MM.1S (cell line): Measurements from ENCODE around the gene RASAL2.

Source experiments
- DNase-seq: peaks from one replicate; pipeline ENCODE4 v3.0.0-alpha.2; 2015
- H2AFZ ChIP-seq: fragments of 300-600 bp; sonication (generic); 2 replicates; pipeline ENCODE4 v1.6.0; 2016; ENCODE audit warnings: antibody characterized with exemption, low read length
- H3F3A ChIP-seq: fragments of 300-600 bp; sonication (generic); 2 replicates; pipeline ENCODE4 v1.6.1; 2016; ENCODE audit warnings: mild to moderate bottlenecking, antibody characterized with exemption, low read length, moderate library complexity, mixed read lengths; ENCODE audit not compliant: insufficient read depth
- H3K27ac ChIP-seq: fragments of 300-600 bp; sonication (generic); 2 replicates; pipeline ENCODE4 v1.5.1; 2016; ENCODE audit warnings: mild to moderate bottlenecking, low read length
- H3K27me3 ChIP-seq: fragments of 300-600 bp; sonication (generic); replicated peaks from 2 replicates; pipeline ENCODE4 v1.6.0; 2016; ENCODE audit warnings: low read length; ENCODE audit not compliant: insufficient read depth
- H3K36me3 ChIP-seq: fragments of 300-600 bp; sonication (generic); replicated peaks from 2 replicates; pipeline ENCODE4 v1.6.1; 2016; ENCODE audit warnings: mild to moderate bottlenecking, low read length, mixed read lengths; ENCODE audit not compliant: insufficient read depth
- H3K4me1 ChIP-seq: fragments of 300-600 bp; sonication (generic); 2 replicates; pipeline ENCODE4 v1.6.1; 2016; ENCODE audit warnings: low read length, mixed read lengths
- H3K4me2 ChIP-seq: fragments of 300-600 bp; sonication (generic); 2 replicates; pipeline ENCODE4 v1.6.0; 2016; ENCODE audit warnings: low read depth, low read length
- H3K4me3 ChIP-seq: fragments of 300-600 bp; sonication (generic); 2 replicates; pipeline ENCODE4 v1.5.1; 2016; ENCODE audit warnings: low read length, mixed read lengths
- H3K79me2 ChIP-seq: fragments of 300-600 bp; sonication (generic); 2 replicates; pipeline ENCODE4 v1.6.1; 2016; ENCODE audit warnings: mixed run types, low read length, mixed read lengths
- H3K9ac ChIP-seq: fragments of 300-600 bp; sonication (generic); 2 replicates; pipeline ENCODE4 v1.6.1; 2016; ENCODE audit warnings: low read length, mixed read lengths
- H3K9me2 ChIP-seq: fragments of 300-600 bp; sonication (generic); replicated peaks from 2 replicates; pipeline ENCODE4 v1.6.1; 2016; ENCODE audit warnings: mild to moderate bottlenecking, low read length, mixed read lengths; ENCODE audit not compliant: insufficient read depth
- H3K9me3 ChIP-seq: fragments of 300-600 bp; sonication (generic); replicated peaks from 2 replicates; pipeline ENCODE4 v1.6.1; 2016; ENCODE audit warnings: mild to moderate bottlenecking, low read length, mixed read lengths; ENCODE audit not compliant: insufficient read depth
- H4K20me1 ChIP-seq: fragments of 300-600 bp; sonication (generic); 2 replicates; pipeline ENCODE4 v1.6.1; 2016; ENCODE audit warnings: mild to moderate bottlenecking, low read length, moderate library complexity, mixed read lengths; ENCODE audit not compliant: insufficient read depth
- CTCF ChIP-seq: fragments of 300-600 bp; sonication (generic); IDR thresholded peaks from 2 replicates; pipeline ENCODE4 v1.5.1; 2016; ENCODE audit warnings: antibody characterized with exemption, low read length, mixed read lengths
- EZH2 ChIP-seq: fragments of 300-600 bp; sonication (generic); optimal IDR thresholded peaks from 2 replicates; pipeline ENCODE3; 2017; ENCODE audit warnings: low read depth, mild to moderate bottlenecking, antibody characterized with exemption, low read length, mixed read lengths
- EZH2phosphoT487 ChIP-seq: fragments of 300-600 bp; sonication (generic); IDR thresholded peaks from 2 replicates; pipeline ENCODE4 v1.6.1; 2018; ENCODE audit warnings: antibody characterized with exemption, low read length

Gene RASAL2

GRCh38 chr1:178491721-178492120, 397.8 kb downstream of the RASAL2 start:
- Histone ChIP-seq H3K9me3 (no peaks in the 10 kb centered on the region), H4K20me1 (no peaks in the 10 kb centered on the region), H3K27ac (no peak overlapping the region), H3K36me3 (no peaks in the 10 kb centered on the region), H3K4me3 (no peak overlapping the region), H3K9ac (no peak overlapping the region), H2AFZ (no peak overlapping the region), H3K27me3 (no peaks in the 10 kb centered on the region), H3K79me2 (no peaks in the 10 kb centered on the region), H3F3A (no peaks in the 10 kb centered on the region), H3K9me2 (no peaks in the 10 kb centered on the region), H3K4me1 (no peaks in the 10 kb centered on the region), H3K4me2 (no peak overlapping the region)
- no peak for DNase-seq
- TF ChIP-seq EZH2phosphoT487 = no peak

- Histone ChIP-seq H3K79me2 (no peaks in the 10 kb centered on the region), H2AFZ (no peak overlapping the region), H3K4me3 (no peak overlapping the region), H3K27ac (no peak overlapping the region), H3K9me3 (no peaks in the 10 kb centered on the region), H4K20me1 (no peaks in the 10 kb centered on the region), H3F3A (no peaks in the 10 kb centered on the region), H3K9me2 (no peaks in the 10 kb centered on the region), H3K4me1 (no peaks in the 10 kb centered on the region), H3K4me2 (no peak overlapping the region), H3K36me3 (no peaks in the 10 kb centered on the region), H3K9ac (no peak overlapping the region), H3K27me3 (no peaks in the 10 kb centered on the region)
- DNase-seq = no peak
- TF ChIP-seq EZH2phosphoT487 = no peak
- TF ChIP-seq EZH2 = no peak
- no peak for TF ChIP-seq CTCF
These were observed 398.4 kb downstream of the RASAL2 start for GRCh38 chr1:178492341-178492740.

- no peaks in the 10 kb centered on the region for H4K20me1 ChIP-seq
- H3K27me3 ChIP-seq = no peaks in the 10 kb centered on the region
- TF ChIP-seq EZH2phosphoT487 = no peak
- no peak for TF ChIP-seq EZH2
- TF ChIP-seq CTCF = no peak
- no peak overlapping the region for H3K4me2 ChIP-seq
- no peaks in the 10 kb centered on the region for H3F3A ChIP-seq
- no peaks in the 10 kb centered on the region for H3K36me3 ChIP-seq
- H3K9me2 ChIP-seq = no peaks in the 10 kb centered on the region
- no peak overlapping the region for H3K27ac ChIP-seq
- H3K9me3 ChIP-seq = no peaks in the 10 kb centered on the region
- no peak overlapping the region for H2AFZ ChIP-seq
- H3K4me3 ChIP-seq = no peak overlapping the region
- no peak for DNase-seq
- no peak overlapping the region for H3K9ac ChIP-seq
- H3K79me2 ChIP-seq = no peaks in the 10 kb centered on the region
- no peaks in the 10 kb centered on the region for H3K4me1 ChIP-seq
These were observed 399.4 kb downstream of the RASAL2 start for GRCh38 chr1:178493301-178493741.

GRCh38 chr1:178494569-178494971, 400.7 kb downstream of the RASAL2 start:
- H3K4me2 ChIP-seq = no peak overlapping the region
- no peaks in the 10 kb centered on the region for H3K9me3 ChIP-seq
- H3K4me1 ChIP-seq = no peaks in the 10 kb centered on the region
- no peaks in the 10 kb centered on the region for H3K27me3 ChIP-seq
- H3K36me3 ChIP-seq = no peaks in the 10 kb centered on the region
- H3K79me2 ChIP-seq = no peaks in the 10 kb centered on the region
- no peak for TF ChIP-seq EZH2phosphoT487
- TF ChIP-seq EZH2 = no peak
- no peak for TF ChIP-seq CTCF
- H3K9me2 ChIP-seq = no peaks in the 10 kb centered on the region
- DNase-seq = no peak
- no peak overlapping the region for H3K4me3 ChIP-seq
- H3F3A ChIP-seq = no peaks in the 10 kb centered on the region
- no peak overlapping the region for H3K9ac ChIP-seq
- no peak overlapping the region for H3K27ac ChIP-seq
- H4K20me1 ChIP-seq = no peaks in the 10 kb centered on the region
- H2AFZ ChIP-seq = no peak overlapping the region
